ENCODE measurements around the gene C19orf47. TPM values are rescaled to one million over a fixed set of nuclear protein-coding genes. Genes with fewer than 3 reads are reported as not detected.

The C19orf47 gene
- total RNA-seq, 4 donors from 2014 or later: 14.8 to 34.9 (median 16.3) TPM

DNA sequence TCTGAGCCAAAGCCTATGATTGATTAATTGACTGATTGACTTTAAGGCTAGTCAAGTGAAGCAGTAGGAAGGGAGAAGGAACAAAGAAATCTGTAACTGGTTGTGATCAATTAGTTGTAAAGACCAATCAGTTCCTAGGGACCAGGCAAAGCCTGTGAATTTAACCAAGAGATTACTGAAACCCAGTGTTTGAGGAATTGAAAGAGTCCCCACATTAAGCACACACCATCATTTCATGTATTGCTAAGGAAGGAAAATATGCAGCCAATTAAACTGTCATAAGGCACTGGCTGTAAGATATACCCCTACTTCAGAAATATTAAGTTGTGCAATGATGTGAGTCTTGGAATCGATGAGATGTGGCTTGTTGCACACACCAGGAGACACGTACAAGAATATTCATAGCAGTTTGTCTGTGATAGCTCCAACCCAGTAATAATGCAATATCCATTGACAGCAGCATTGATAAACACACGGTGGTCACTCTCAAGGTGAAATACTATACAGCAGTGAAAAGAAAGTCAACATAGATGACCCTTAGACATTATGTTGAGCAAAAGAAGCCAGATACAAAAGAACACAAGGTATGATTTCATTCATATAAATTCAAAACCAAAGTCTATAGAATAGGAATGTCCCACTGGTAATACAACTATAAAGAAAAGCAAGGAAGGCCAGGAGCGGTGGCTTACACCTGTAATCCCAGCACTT, 9.0 kb downstream of the C19orf47 start:
- peaks cover 32% of the 10 kb centered on the region for H3K36me3 ChIP-seq
- peaks cover 22% of the 10 kb centered on the region for H3K4me1 ChIP-seq
- DNase-seq (ENCODE audit: low spot score in 2 of 2): no peak
- no peaks in the 10 kb centered on the region for H3K27me3 ChIP-seq
- no peak overlapping the region for H3K4me3 ChIP-seq
- no peaks in the 10 kb centered on the region for H3K9me3 ChIP-seq
- TF ChIP-seq, protein P1, sequence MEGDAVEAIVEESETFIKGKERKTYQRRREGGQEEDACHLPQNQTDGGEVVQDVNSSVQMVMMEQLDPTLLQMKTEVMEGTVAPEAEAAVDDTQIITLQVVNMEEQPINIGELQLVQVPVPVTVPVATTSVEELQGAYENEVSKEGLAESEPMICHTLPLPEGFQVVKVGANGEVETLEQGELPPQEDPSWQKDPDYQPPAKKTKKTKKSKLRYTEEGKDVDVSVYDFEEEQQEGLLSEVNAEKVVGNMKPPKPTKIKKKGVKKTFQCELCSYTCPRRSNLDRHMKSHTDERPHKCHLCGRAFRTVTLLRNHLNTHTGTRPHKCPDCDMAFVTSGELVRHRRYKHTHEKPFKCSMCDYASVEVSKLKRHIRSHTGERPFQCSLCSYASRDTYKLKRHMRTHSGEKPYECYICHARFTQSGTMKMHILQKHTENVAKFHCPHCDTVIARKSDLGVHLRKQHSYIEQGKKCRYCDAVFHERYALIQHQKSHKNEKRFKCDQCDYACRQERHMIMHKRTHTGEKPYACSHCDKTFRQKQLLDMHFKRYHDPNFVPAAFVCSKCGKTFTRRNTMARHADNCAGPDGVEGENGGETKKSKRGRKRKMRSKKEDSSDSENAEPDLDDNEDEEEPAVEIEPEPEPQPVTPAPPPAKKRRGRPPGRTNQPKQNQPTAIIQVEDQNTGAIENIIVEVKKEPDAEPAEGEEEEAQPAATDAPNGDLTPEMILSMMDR (IDR thresholded peaks at IDR 0.05): no peak
- TF ChIP-seq POLR2A (IDR thresholded peaks at IDR 0.05): no peak
- no peak for TF ChIP-seq POLR2AphosphoS5 (IDR thresholded peaks at IDR 0.05)
- TF ChIP-seq EP300 (IDR thresholded peaks at IDR 0.05): no peak
- WGBS: 82% methylated on average over 4 of the region's 4 CpGs
- no peak overlapping the region for H3K27ac ChIP-seq

DNA sequence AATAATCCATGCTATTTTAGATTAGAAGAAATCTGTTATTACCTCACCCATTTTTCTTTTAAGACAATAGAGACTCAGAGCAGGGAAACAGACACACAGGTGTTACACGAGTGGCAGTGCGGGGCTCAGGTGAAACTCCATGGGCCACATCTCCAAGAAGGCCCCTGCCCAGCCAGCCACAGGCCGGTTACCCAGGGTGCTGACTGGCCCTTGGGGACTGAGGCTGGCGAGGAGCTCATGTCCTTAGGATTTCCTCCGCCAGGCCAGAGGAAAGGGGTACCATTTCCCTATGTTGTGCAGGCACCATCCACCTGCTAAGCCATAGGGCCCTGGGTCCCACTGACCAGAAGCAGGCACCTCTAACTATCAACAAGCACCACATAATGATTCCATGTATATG, 10.6 kb downstream of the C19orf47 start:
- no peaks in the 10 kb centered on the region for H3K27me3 ChIP-seq
- DNase-seq (ENCODE audit: low spot score in 2 of 2): no peak

DNA sequence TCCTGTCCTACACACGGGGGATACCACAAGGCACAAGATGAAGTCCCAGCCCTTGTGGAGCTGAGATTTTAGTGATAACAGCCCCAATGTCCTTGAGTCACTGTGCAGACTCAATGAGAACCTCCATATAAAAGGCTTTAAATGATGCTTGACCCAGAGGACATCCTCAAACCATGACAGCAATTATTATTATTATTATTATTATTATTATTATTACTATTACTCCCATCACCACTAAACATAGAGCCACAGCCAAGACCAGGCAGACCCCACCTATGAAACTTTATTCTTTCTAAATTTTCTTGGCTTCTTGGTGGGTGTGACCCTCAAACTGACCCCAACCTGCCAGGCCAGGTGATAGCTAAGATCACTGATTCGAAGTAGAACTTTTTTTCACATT, 11.1 kb downstream of the C19orf47 start:
- H3K4me3 ChIP-seq: no peak overlapping the region
- no peaks in the 10 kb centered on the region for H3K27me3 ChIP-seq
- no peak overlapping the region for H3K27ac ChIP-seq
- DNase-seq (ENCODE audit: low spot score in 2 of 2): no peak
- TF ChIP-seq EP300 (IDR thresholded peaks at IDR 0.05): no peak
- no peak for TF ChIP-seq POLR2AphosphoS5 (IDR thresholded peaks at IDR 0.05)
- TF ChIP-seq POLR2A (IDR thresholded peaks at IDR 0.05): no peak
- TF ChIP-seq, protein P1 (IDR thresholded peaks at IDR 0.05): no peak
- peaks cover 52% of the 10 kb centered on the region for H3K36me3 ChIP-seq
- 92% methylated on average over 2 of the region's 2 CpGs for WGBS
- peaks cover 12% of the 10 kb centered on the region for H3K4me1 ChIP-seq
- no peaks in the 10 kb centered on the region for H3K9me3 ChIP-seq

More for the DNA sequence above, 10.6 kb downstream of the C19orf47 start:
- Histone ChIP-seq H3K36me3 (peaks cover 47% of the 10 kb centered on the region), H3K9me3 (no peaks in the 10 kb centered on the region), H3K4me1 (peaks cover 17% of the 10 kb centered on the region), H3K4me3 (no peak overlapping the region), H3K27ac (no peak overlapping the region)
- TF ChIP-seq, protein P1 (IDR thresholded peaks at IDR 0.05): no peak
- TF ChIP-seq EP300 (IDR thresholded peaks at IDR 0.05) (no peak), POLR2A (IDR thresholded peaks at IDR 0.05) (no peak), POLR2AphosphoS5 (IDR thresholded peaks at IDR 0.05) (no peak)
- WGBS: 95% methylated on average over 5 of the region's 5 CpGs

DNA sequence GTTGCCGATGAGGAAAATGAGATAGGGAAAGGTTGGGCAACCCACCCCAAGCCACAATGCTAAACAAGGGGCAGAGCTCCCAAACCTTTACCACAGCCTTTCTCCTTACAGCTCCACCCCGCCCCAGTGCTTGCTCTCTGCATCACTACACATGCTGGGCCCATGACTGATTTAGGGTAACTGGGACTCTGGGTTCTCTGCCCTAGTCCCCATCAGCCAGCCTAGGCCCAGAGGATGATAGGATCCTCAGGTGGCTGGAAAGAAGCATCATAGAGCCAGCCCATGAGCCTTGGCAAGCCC, 11.6 kb downstream of the C19orf47 start:
- TF ChIP-seq POLR2AphosphoS5 (IDR thresholded peaks at IDR 0.05): no peak
- TF ChIP-seq EP300 (IDR thresholded peaks at IDR 0.05): no peak
- TF ChIP-seq, protein P1 (IDR thresholded peaks at IDR 0.05): no peak

DNA sequence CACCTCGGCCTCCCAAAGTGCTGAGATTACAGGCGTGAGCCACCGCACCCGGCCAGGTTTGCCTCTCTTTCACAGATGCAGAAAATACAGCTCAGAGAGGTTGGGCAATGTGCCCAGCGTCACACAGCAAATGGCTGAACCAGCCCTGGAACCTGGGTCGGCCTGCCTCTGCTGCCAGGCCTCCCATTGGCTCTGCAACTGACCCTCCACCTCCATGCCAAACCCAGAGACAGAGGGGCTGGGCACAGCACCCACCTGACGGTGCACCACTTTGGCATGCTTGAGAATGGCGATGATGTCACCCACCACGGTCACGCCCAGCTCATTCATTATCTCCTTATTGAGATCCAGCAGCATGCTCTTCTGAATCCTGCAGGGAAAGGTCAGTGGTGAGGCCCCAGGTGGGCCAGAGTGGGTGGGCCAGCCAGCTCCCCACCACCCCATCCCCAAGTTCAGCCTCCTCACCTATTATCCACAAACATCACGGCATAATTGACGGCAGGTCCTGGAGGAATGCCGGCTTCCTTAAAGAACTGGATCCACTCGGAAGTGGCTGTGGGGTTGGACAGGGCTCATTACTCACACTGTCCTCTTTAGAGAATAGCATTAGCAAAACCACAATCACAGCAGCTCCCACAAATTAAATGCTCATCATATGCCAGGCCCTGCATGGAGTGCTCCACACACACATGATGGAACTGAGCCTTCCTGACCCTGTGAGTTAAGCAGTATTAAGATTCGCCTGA, 12.2 kb downstream of the C19orf47 start:
- TF ChIP-seq POLR2A (IDR thresholded peaks at IDR 0.05) (no peak), POLR2AphosphoS5 (IDR thresholded peaks at IDR 0.05) (no peak), EP300 (IDR thresholded peaks at IDR 0.05) (no peak)
- TF ChIP-seq, protein P1 (IDR thresholded peaks at IDR 0.05): no peak
- H3K27me3 ChIP-seq: no peaks in the 10 kb centered on the region
- no peaks in the 10 kb centered on the region for H3K9me3 ChIP-seq
- H3K4me3 ChIP-seq: no peak overlapping the region
- no peak for DNase-seq (ENCODE audit: low spot score in 2 of 2)
- no peak overlapping the region for H3K27ac ChIP-seq
- WGBS: 95% methylated on average over 13 of the region's 15 CpGs
- H3K36me3 ChIP-seq: peaks cover 62% of the 10 kb centered on the region
- H3K4me1 ChIP-seq: peaks cover 3% of the 10 kb centered on the region

More for the DNA sequence above, 11.6 kb downstream of the C19orf47 start:
- no peak for DNase-seq (ENCODE audit: low spot score in 2 of 2)
- Histone ChIP-seq H3K27me3 (no peaks in the 10 kb centered on the region), H3K4me3 (no peak overlapping the region), H3K36me3 (peaks cover 57% of the 10 kb centered on the region), H3K9me3 (no peaks in the 10 kb centered on the region), H3K27ac (no peak overlapping the region), H3K4me1 (peaks cover 7% of the 10 kb centered on the region)
- 100% methylated on average over 2 of the region's 2 CpGs for WGBS

Measured in suprapubic skin (tissue), 4 donors.